ENCODE data around the gene PLEKHA6.

DNA sequence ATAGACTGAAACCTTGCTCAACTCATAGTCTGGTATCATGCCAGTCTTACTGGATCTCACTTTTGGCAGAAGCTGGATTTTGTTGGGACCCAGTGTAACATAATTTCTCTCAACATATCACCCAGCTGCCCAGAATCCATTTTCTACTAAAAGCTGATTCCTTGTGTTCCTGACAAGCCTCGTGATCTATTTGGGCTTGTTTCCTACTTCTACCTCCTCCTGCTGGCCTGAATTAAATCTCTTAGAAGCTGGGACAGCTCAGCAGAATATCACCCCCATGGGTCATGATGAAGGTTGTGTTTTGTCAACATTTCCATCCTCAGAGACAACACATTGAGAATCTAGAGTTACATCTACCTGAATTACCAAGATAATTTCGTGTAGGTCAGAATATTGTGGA is 153.6 kb downstream of the PLEKHA6 start:
- TF ChIP-seq CTCF (IDR thresholded peaks at IDR 0.05) (peak in 2 of 4 experiments; percentile 29 to 33), POLR2A (IDR thresholded peaks at IDR 0.05) (no peak)

Data from prostate gland (tissue), 2 donors.